Measurements from ENCODE around the gene VPS13D.

The VPS13D gene

GRCh38 chr1:12408662-12409061, 178.8 kb downstream of the VPS13D start:
- DNase-seq (ENCODE audit: low read depth, low spot score), result no peak
- no peak overlapping the region for H3K4me3 ChIP-seq
- no peak overlapping the region for H3K27ac ChIP-seq
- no peak overlapping the region for H3K9ac ChIP-seq (ENCODE audit: insufficient read length)
- no peaks in the 10 kb centered on the region for H3K9me3 ChIP-seq (ENCODE audit: low read depth, low read length)
- peaks cover 32% of the 10 kb centered on the region; the same call in 1 of the 2 replicates for H3K36me3 ChIP-seq (ENCODE audit: insufficient read depth, low read length)
- TF ChIP-seq POLR2AphosphoS5 (IDR thresholded peaks at IDR 0.05; ENCODE audit: borderline replicate concordance, low read depth, low read length), result no peak

- TF ChIP-seq POLR2AphosphoS5 (IDR thresholded peaks at IDR 0.05; ENCODE audit: borderline replicate concordance, low read depth, low read length) (no peak), FOXP2 (optimal IDR thresholded peaks at IDR 0.05; ENCODE audit: control extremely low read depth, extremely low read length, insufficient read depth) (no peak), EZH2 (IDR thresholded peaks at IDR 0.05) (no peak)
- no peak overlapping the region for H3K9ac ChIP-seq (ENCODE audit: insufficient read length)
- no peak overlapping the region for H3K27ac ChIP-seq
- no peak overlapping the region for H3K4me3 ChIP-seq
- no peaks in the 10 kb centered on the region for H3K9me3 ChIP-seq (ENCODE audit: low read depth, low read length)
- DNase-seq (ENCODE audit: low read depth, low spot score), result no peak
- H3K36me3 ChIP-seq (ENCODE audit: insufficient read depth, low read length), result peaks cover 25% of the 10 kb centered on the region; the same call in 1 of the 2 replicates
Observed at GRCh38 chr1:12409681-12410080, 179.9 kb downstream of the VPS13D start.

DNA sequence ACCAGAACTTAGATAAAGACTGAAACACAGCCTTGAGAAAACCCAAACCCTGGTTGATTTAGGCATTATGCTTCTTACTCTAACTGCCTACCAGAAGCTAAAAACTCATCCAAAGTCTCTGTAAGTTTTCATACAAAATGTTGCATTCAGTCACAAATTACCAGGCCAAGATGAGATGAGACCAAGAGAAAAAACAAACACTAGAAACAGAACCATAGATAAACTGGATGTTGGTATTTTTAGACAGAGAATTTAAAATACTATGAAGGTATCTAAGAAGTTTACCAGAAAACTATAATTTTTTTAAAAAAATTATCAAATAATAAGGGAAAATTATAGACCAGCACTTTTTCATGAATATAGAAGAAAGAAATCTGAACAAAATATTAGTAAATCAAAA, 180.5 kb downstream of the VPS13D start:
- Histone ChIP-seq H3K9me3 (ENCODE audit: low read depth, low read length) (no peaks in the 10 kb centered on the region), H3K4me3 (no peak overlapping the region), H3K27ac (no peak overlapping the region), H3K9ac (ENCODE audit: insufficient read length) (no peak overlapping the region), H3K36me3 (ENCODE audit: insufficient read depth, low read length) (peaks cover 18% of the 10 kb centered on the region; the same call in 1 of the 2 replicates)
- no peak for DNase-seq (ENCODE audit: low read depth, low spot score)
- no peak for TF ChIP-seq EZH2 (IDR thresholded peaks at IDR 0.05)
- no peak for TF ChIP-seq POLR2AphosphoS5 (IDR thresholded peaks at IDR 0.05; ENCODE audit: borderline replicate concordance, low read depth, low read length)
- TF ChIP-seq FOXP2 (optimal IDR thresholded peaks at IDR 0.05; ENCODE audit: control extremely low read depth, extremely low read length, insufficient read depth), result no peak

DNA sequence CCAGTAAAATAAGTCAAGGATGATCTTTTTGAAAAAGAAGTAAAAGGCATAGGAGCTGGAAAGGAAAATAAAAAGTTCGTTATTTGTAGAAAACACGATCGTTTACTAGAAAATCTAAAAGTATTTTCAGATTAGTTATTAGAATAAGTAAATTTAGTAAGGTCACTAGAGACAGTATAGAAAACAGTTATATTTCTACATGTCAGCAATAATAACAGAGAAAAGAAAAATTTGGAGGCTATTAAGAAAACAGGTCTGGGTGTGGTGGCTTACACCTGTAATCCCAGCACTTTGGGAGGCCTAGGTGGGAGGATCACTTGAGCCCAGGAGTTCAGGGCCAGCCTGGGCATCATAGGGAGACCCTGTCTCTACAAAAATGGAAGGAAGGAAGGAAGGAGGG, 181.3 kb downstream of the VPS13D start:
- H3K27ac ChIP-seq, result no peak overlapping the region
- H3K9me3 ChIP-seq (ENCODE audit: low read depth, low read length), result no peaks in the 10 kb centered on the region
- no peak overlapping the region for H3K4me3 ChIP-seq
- peaks cover 16% of the 10 kb centered on the region; the same call in 1 of the 2 replicates for H3K36me3 ChIP-seq (ENCODE audit: insufficient read depth, low read length)
- TF ChIP-seq POLR2AphosphoS5 (IDR thresholded peaks at IDR 0.05; ENCODE audit: borderline replicate concordance, low read depth, low read length) (no peak), EZH2 (IDR thresholded peaks at IDR 0.05) (no peak), FOXP2 (optimal IDR thresholded peaks at IDR 0.05; ENCODE audit: control extremely low read depth, extremely low read length, insufficient read depth) (no peak)
- DNase-seq (ENCODE audit: low read depth, low spot score), result no peak
- no peak overlapping the region for H3K9ac ChIP-seq (ENCODE audit: insufficient read length)

DNA sequence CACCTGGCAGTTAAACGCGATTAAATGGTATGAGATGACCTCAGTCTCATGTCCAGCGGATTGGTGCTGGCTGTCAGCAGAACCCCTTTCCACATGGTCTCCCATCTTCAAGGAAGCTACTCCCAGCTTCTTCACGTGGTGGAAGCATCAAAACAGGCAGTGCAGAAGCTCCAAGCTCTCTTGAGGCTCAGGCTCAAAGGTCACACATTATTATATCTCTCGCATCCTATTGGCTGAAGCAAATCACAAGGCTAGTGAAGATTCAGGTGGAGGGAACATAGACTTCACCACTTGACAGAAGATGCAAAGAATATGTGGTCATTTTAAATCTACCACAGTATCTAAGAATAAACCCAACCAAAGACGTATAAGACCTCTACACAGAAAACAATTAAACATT, 181.9 kb downstream of the VPS13D start:
- Histone ChIP-seq H3K4me3 (no peak overlapping the region), H3K36me3 (ENCODE audit: insufficient read depth, low read length) (peaks cover 18% of the 10 kb centered on the region; the same call in 1 of the 2 replicates), H3K27ac (no peak overlapping the region), H3K9ac (ENCODE audit: insufficient read length) (no peak overlapping the region), H3K9me3 (ENCODE audit: low read depth, low read length) (no peaks in the 10 kb centered on the region)
- TF ChIP-seq POLR2AphosphoS5 (IDR thresholded peaks at IDR 0.05; ENCODE audit: borderline replicate concordance, low read depth, low read length), result no peak
- no peak for TF ChIP-seq FOXP2 (optimal IDR thresholded peaks at IDR 0.05; ENCODE audit: control extremely low read depth, extremely low read length, insufficient read depth)
- TF ChIP-seq EZH2 (IDR thresholded peaks at IDR 0.05), result no peak
- no peak for DNase-seq (ENCODE audit: low read depth, low spot score)

GRCh38 chr1:12412439-12412838, 182.6 kb downstream of the VPS13D start:
- no peak for DNase-seq (ENCODE audit: low read depth, low spot score)
- H3K36me3 ChIP-seq (ENCODE audit: insufficient read depth, low read length), result peaks cover 21% of the 10 kb centered on the region; the same call in 1 of the 2 replicates

GRCh38 chr1:12413664-12414410, 184.0 kb downstream of the VPS13D start:
- Histone ChIP-seq H3K4me3 (no peak overlapping the region), H3K9ac (ENCODE audit: insufficient read length) (no peak overlapping the region), H3K36me3 (ENCODE audit: insufficient read depth, low read length) (peaks cover 21% of the 10 kb centered on the region; the same call in 1 of the 2 replicates), H3K27ac (no peak overlapping the region), H3K9me3 (ENCODE audit: low read depth, low read length) (no peaks in the 10 kb centered on the region)
- no peak for DNase-seq (ENCODE audit: low read depth, low spot score)
- TF ChIP-seq FOXP2 (optimal IDR thresholded peaks at IDR 0.05; ENCODE audit: control extremely low read depth, extremely low read length, insufficient read depth) (no peak), POLR2AphosphoS5 (IDR thresholded peaks at IDR 0.05; ENCODE audit: borderline replicate concordance, low read depth, low read length) (no peak), EZH2 (IDR thresholded peaks at IDR 0.05) (no peak)

More at GRCh38 chr1:12412439-12412838, 182.6 kb downstream of the VPS13D start:
- no peaks in the 10 kb centered on the region for H3K9me3 ChIP-seq (ENCODE audit: low read depth, low read length)
- H3K9ac ChIP-seq (ENCODE audit: insufficient read length), result no peak overlapping the region
- H3K4me3 ChIP-seq, result no peak overlapping the region
- no peak overlapping the region for H3K27ac ChIP-seq
- TF ChIP-seq POLR2AphosphoS5 (IDR thresholded peaks at IDR 0.05; ENCODE audit: borderline replicate concordance, low read depth, low read length) (no peak), EZH2 (IDR thresholded peaks at IDR 0.05) (no peak), FOXP2 (optimal IDR thresholded peaks at IDR 0.05; ENCODE audit: control extremely low read depth, extremely low read length, insufficient read depth) (no peak)

DNA sequence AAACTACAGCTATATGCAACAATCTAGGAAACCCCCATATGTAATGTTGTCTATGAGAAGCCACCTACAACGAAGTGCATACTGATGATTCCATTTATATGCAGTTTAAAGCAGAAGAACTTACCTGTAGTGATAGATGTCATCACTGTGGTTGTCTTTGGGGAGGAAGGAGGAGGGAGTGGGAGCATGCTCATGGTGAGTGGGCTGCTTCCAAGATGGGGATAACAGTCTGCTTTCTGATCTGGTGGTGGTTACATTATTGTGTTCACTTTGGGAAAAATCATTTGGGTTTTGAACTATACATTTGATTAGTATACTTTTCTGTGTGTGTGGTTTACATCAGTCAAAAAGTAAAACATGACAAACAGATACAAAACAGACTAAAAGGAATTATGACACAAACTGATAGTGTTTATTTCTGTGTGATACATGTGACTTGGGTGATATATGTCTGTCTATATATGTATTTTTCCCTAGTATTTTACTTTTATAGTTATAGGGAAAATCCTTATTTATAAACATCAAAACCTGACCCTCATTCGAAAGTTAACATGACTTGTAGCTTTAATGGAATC, 184.7 kb downstream of the VPS13D start:
- Histone ChIP-seq H3K4me3 (no peak overlapping the region), H3K36me3 (ENCODE audit: insufficient read depth, low read length) (peaks cover 21% of the 10 kb centered on the region; the same call in 1 of the 2 replicates), H3K9ac (ENCODE audit: insufficient read length) (no peak overlapping the region), H3K9me3 (ENCODE audit: low read depth, low read length) (no peaks in the 10 kb centered on the region), H3K27ac (no peak overlapping the region)
- DNase-seq (ENCODE audit: low read depth, low spot score), result no peak
- TF ChIP-seq EZH2 (IDR thresholded peaks at IDR 0.05) (no peak), FOXP2 (optimal IDR thresholded peaks at IDR 0.05; ENCODE audit: control extremely low read depth, extremely low read length, insufficient read depth) (no peak), POLR2AphosphoS5 (IDR thresholded peaks at IDR 0.05; ENCODE audit: borderline replicate concordance, low read depth, low read length) (no peak)

Data from SK-N-MC (cell line).